BLaER1 treated with 17β-estradiol and CSF1 and Interleukin-3, amounts not matched to agents 10 nM and 100 nM (cell line): ENCODE results near the gene TM4SF1.
A peak's percentile ranks its signal among the peaks of the same experiment; 100 is the strongest.

Experiments
- H3K27ac ChIP-seq, 11 experiments: shearing (Covaris generic); formaldehyde crosslinking; 2 replicates each; pipeline ENCODE4 v1.8.1; 2022
- H3K27me3 ChIP-seq, 11 experiments: shearing (Covaris generic); formaldehyde crosslinking; 2 replicates each; pipeline ENCODE4 v1.8.1; 2022
- H3K36me3 ChIP-seq, 11 experiments: shearing (Covaris generic); formaldehyde crosslinking; 2 replicates each; pipeline ENCODE4 v1.8.1; 2022
- H3K4me1 ChIP-seq, 10 experiments: shearing (Covaris generic); formaldehyde crosslinking; 2 replicates each; pipeline ENCODE4 v1.8.1; 2022
- H3K4me2 ChIP-seq, 11 experiments: shearing (Covaris generic); formaldehyde crosslinking; 2 replicates each; pipeline ENCODE4 v1.8.1; 2022
- H3K4me3 ChIP-seq, 10 experiments: shearing (Covaris generic); formaldehyde crosslinking; 2 replicates each; pipeline ENCODE4 v1.8.1; 2022
- H3K9ac ChIP-seq, 11 experiments: shearing (Covaris generic); formaldehyde crosslinking; 2 replicates each; pipeline ENCODE4 v1.8.1; 2022
- H3K9me3 ChIP-seq, 11 experiments: shearing (Covaris generic); formaldehyde crosslinking; replicated peaks in 1 of 11; 2 replicates each; pipeline ENCODE4 v1.8.1; 2022
- H4K20me1 ChIP-seq, 11 experiments: shearing (Covaris generic); formaldehyde crosslinking; 2 replicates each; pipeline ENCODE4 v1.8.1; 2022
- Cebpa-rat ChIP-seq, 11 experiments: shearing (Covaris generic); IDR thresholded peaks; 2 replicates each; pipeline ENCODE4 v1.8.1; 2022

The TM4SF1 gene

GRCh38 chr3:149378478-149379309 is 1.2 kb upstream of the TM4SF1 start:
- peaks cover 0 to 12% (median 8%) of the 10 kb centered on the region in 11 experiments; a peak in 7 of 22 replicates for H3K9me3 ChIP-seq
- TF ChIP-seq Cebpa-rat (IDR thresholded peaks at IDR 0.05), result no peak
- peak overlapping the region in 3 of 11 experiments; percentile 17 to 29 (median 20); a peak in 4 of 22 replicates for H3K27ac ChIP-seq
- H3K4me2 ChIP-seq, result peak overlapping the region; percentile 6 to 58 (median 36); a peak in 19 of 22 replicates
- H3K27me3 ChIP-seq, result no peaks in the 10 kb centered on the region
- H3K4me3 ChIP-seq, result no peak overlapping the region
- H4K20me1 ChIP-seq, result no peaks in the 10 kb centered on the region
- peaks cover 12 to 24% (median 18%) of the 10 kb centered on the region in 10 experiments; a peak in 19 of 20 replicates for H3K4me1 ChIP-seq
- no peaks in the 10 kb centered on the region for H3K36me3 ChIP-seq
- no peak overlapping the region for H3K9ac ChIP-seq

GRCh38 chr3:149376718-149377407 is 586 bp downstream of the TM4SF1 start:
- TF ChIP-seq Cebpa-rat (IDR thresholded peaks at IDR 0.05), result no peak
- peaks cover 0 to 12% (median 8%) of the 10 kb centered on the region in 11 experiments; a peak in 7 of 22 replicates for H3K9me3 ChIP-seq
- no peaks in the 10 kb centered on the region for H3K27me3 ChIP-seq
- H4K20me1 ChIP-seq, result no peaks in the 10 kb centered on the region
- no peaks in the 10 kb centered on the region for H3K36me3 ChIP-seq
- H3K4me3 ChIP-seq, result no peak overlapping the region; a peak in 1 of 20 replicates
- no peak overlapping the region for H3K27ac ChIP-seq
- H3K4me2 ChIP-seq, result peak overlapping the region in 2 of 11 experiments; percentile 31 to 57; a peak in 2 of 22 replicates
- no peak overlapping the region for H3K9ac ChIP-seq
- peaks cover 12 to 25% (median 18%) of the 10 kb centered on the region in 10 experiments; a peak in 19 of 20 replicates for H3K4me1 ChIP-seq

DNA sequence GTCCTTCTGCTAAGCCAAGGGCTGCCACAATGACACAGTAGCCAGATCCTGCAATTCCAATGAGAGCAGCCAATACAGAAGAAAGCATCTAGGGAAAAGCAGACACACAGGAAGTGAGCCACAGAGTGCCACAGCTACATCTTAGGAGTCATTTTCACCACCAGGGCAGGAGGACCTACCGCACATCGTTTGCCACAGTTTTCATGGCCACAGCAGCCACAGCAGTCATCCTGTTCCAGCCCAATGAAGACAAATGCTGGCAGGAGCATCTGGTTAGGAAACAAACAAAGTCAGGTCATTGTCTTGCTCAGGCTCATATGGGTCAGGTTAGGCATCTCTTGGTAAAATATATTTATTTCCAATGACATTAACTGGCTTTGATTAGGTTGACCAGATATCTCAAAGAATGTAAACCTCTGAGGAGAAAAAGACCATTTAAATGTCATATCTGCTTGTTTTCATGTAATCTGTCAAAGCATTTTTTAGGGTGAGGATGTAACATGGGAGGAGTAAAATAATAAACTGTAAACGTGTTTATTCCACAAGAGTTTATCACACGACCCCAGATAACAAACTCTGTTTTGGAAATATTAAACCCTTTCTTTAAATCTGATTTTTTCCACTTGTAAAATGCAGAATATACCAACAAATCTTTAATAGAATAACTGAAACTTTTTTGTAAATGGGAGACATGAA is 1.8 kb downstream of the TM4SF1 start:
- Histone ChIP-seq H3K4me3 (no peak overlapping the region), H3K4me2 (no peak overlapping the region), H3K27me3 (no peaks in the 10 kb centered on the region), H3K9me3 (peaks cover 0 to 12% (median 8%) of the 10 kb centered on the region in 11 experiments; a peak in 7 of 22 replicates), H4K20me1 (no peaks in the 10 kb centered on the region), H3K27ac (no peak overlapping the region), H3K4me1 (peaks cover 15 to 36% (median 25%) of the 10 kb centered on the region in 10 experiments; a peak in 19 of 20 replicates), H3K36me3 (no peaks in the 10 kb centered on the region), H3K9ac (no peak overlapping the region)
- TF ChIP-seq Cebpa-rat (IDR thresholded peaks at IDR 0.05), result no peak

DNA sequence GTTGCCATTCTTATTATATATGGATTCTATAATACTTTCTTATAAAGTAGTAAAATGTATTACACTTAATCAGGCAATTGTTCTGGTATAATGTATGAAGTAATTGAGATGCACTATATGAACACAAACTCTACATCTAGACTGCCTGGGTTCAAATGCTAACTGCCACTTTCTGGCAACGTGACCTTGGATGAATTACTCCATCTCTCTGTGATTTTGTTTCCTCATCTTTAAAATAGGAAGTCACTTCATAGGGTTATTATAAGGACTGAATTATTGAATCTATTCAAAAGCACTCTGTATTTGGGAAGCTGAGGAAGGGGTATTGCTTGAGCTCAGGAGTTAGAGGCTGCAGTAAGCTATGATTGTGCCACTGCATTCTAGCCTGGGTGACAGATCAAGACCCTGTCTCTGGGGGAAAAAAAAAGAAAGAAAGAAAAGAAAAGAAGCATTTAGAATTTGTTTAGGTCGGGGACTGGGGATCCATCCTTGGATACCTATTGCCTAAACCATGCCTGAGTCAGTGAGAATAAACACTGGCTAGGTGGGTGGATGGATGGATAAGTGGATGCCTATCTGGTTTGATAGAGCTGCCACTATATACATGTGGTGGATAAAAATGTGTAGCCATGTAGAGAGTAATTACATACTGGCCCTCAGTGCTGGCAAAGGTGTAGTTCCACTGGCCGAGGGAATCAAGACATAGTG is 2.5 kb downstream of the TM4SF1 start:
- Histone ChIP-seq H3K27ac (no peak overlapping the region), H3K27me3 (no peaks in the 10 kb centered on the region), H3K9ac (no peak overlapping the region), H3K4me2 (no peak overlapping the region; a peak in 1 of 22 replicates), H3K36me3 (no peaks in the 10 kb centered on the region), H3K9me3 (peaks cover 0 to 11% (median 8%) of the 10 kb centered on the region in 11 experiments; a peak in 7 of 22 replicates), H3K4me1 (peaks cover 15 to 42% (median 26%) of the 10 kb centered on the region in 10 experiments; a peak in 19 of 20 replicates), H3K4me3 (no peak overlapping the region), H4K20me1 (no peaks in the 10 kb centered on the region)
- no peak for TF ChIP-seq Cebpa-rat (IDR thresholded peaks at IDR 0.05)

DNA sequence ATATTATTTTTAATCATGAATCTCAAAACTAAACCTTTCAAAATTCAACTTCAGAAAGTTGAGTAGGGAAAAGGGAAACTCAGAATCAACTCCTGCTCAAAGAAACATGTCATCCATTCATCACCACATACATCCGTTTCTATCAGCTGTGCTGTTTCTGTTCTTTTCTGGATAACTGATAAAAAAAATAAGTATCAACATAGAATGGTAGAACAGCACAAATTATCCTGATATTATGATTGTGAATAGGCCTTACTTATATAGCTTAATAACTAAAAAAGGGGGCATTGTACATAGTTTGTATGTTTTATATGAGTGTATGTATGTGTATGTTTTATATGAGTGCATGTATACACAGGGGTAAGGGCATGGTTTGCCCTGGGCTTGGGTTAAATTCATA is 3.1 kb downstream of the TM4SF1 start:
- Histone ChIP-seq H3K4me3 (no peak overlapping the region), H3K27me3 (no peaks in the 10 kb centered on the region), H3K9me3 (peaks cover 0 to 6% (median 4%) of the 10 kb centered on the region in 11 experiments; a peak in 7 of 22 replicates), H3K9ac (no peak overlapping the region), H3K4me2 (no peak overlapping the region), H4K20me1 (no peaks in the 10 kb centered on the region), H3K36me3 (no peaks in the 10 kb centered on the region), H3K27ac (no peak overlapping the region), H3K4me1 (peaks cover 15 to 42% (median 26%) of the 10 kb centered on the region in 10 experiments; a peak in 19 of 20 replicates)
- TF ChIP-seq Cebpa-rat (IDR thresholded peaks at IDR 0.05), result no peak

GRCh38 chr3:149373235-149374125 is 4.0 kb downstream of the TM4SF1 start:
- no peak for TF ChIP-seq Cebpa-rat (IDR thresholded peaks at IDR 0.05)
- Histone ChIP-seq H3K4me1 (peaks cover 9 to 35% (median 20%) of the 10 kb centered on the region in 10 experiments; a peak in 19 of 20 replicates), H3K36me3 (no peaks in the 10 kb centered on the region), H4K20me1 (no peaks in the 10 kb centered on the region), H3K27ac (no peak overlapping the region), H3K4me3 (no peak overlapping the region), H3K4me2 (0 out of 22 replicates have a peak overlapping the region, but pooled peaks of 1 of the 11 experiments have one; percentile 2), H3K27me3 (no peaks in the 10 kb centered on the region), H3K9me3 (no peaks in the 10 kb centered on the region), H3K9ac (no peak overlapping the region)

DNA sequence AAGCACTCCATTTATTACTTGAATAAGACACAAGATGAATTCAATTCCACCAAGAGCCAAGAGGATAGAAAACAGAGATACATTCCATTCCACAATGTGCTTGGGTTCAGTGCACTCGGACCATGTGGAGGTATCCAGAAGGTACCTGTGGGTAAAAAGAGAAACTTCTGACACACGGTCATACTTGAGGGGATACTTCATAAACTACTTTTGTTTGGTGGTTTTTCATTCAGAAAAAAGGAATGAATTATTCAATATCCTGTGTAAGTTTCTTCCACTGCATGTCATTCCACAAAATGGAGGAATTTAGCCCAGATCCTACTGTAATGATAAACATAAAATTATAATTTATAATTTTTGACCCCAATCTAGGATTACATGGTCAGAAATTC is 5.7 kb downstream of the TM4SF1 start:
- Histone ChIP-seq H3K4me1 (peaks cover 0 to 30% (median 10%) of the 10 kb centered on the region in 10 experiments; a peak in 13 of 20 replicates), H3K27me3 (no peaks in the 10 kb centered on the region), H3K4me2 (peak overlapping the region in 5 of 11 experiments; percentile 43 to 59 (median 49); a peak in 7 of 22 replicates), H3K27ac (no peak overlapping the region), H3K36me3 (no peaks in the 10 kb centered on the region), H4K20me1 (no peaks in the 10 kb centered on the region), H3K9me3 (no peaks in the 10 kb centered on the region), H3K4me3 (no peak overlapping the region), H3K9ac (no peak overlapping the region)
- no peak for TF ChIP-seq Cebpa-rat (IDR thresholded peaks at IDR 0.05)
